Suppressor macrophage treated with lipopolysaccharide for 4 hours (primary cell): ENCODE data around the gene TFR2.

ENCODE experiments used
- DNase-seq: peaks from one replicate; pipeline ENCODE4 v3.0.0-alpha.2; 2020

Gene TFR2

GRCh38 chr7:100641463-100641859 is at the start of gene TFR2:
Gene TFR2 (minus strand): TSS chr7:100641552. CDS start chr7:100641509, 43 bp downstream.
- no peak for DNase-seq

GRCh38 chr7:100689230-100690135 is 48.1 kb upstream of the TFR2 start:
- DNase-seq, result no peak

GRCh38 chr7:100688326-100688860 is 47.0 kb upstream of the TFR2 start:
- no peak for DNase-seq

- DNase-seq, result no peak
Measured at GRCh38 chr7:100687751-100688300, 46.5 kb upstream of the TFR2 start.

GRCh38 chr7:100687261-100687660 is 45.9 kb upstream of the TFR2 start:
- DNase-seq, result no peak

- no peak for DNase-seq
Measured at GRCh38 chr7:100686822-100687211, 45.5 kb upstream of the TFR2 start.

GRCh38 chr7:100686201-100686821 is 45.0 kb upstream of the TFR2 start:
- no peak for DNase-seq

GRCh38 chr7:100685631-100686145 is 44.3 kb upstream of the TFR2 start:
- DNase-seq, result no peak

GRCh38 chr7:100685049-100685605 is 43.8 kb upstream of the TFR2 start:
- DNase-seq, result no peak

GRCh38 chr7:100684534-100685042 is 43.2 kb upstream of the TFR2 start:
- no peak for DNase-seq

GRCh38 chr7:100683659-100684533 is 42.5 kb upstream of the TFR2 start:
- no peak for DNase-seq

- DNase-seq, result no peak
Measured at GRCh38 chr7:100682991-100683658, 41.8 kb upstream of the TFR2 start.

- DNase-seq, result no peak
Measured at GRCh38 chr7:100682228-100682741, 40.9 kb upstream of the TFR2 start.

GRCh38 chr7:100681491-100682227 is 40.3 kb upstream of the TFR2 start:
- DNase-seq, result no peak

- no peak for DNase-seq
Measured at GRCh38 chr7:100680576-100681271, 39.4 kb upstream of the TFR2 start.

- DNase-seq, result peak; percentile 61
Measured at GRCh38 chr7:100679927-100680575, 38.7 kb upstream of the TFR2 start.

- DNase-seq, result no peak
Measured at GRCh38 chr7:100679129-100679926, 38.0 kb upstream of the TFR2 start.

GRCh38 chr7:100678291-100678984 is 37.1 kb upstream of the TFR2 start:
- no peak for DNase-seq
